SK-N-SH (cell line): Measurements from ENCODE around the gene PEPD.

Experiments
- CHD2 ChIP-seq: fragments of 150-350 bp; IDR thresholded peaks from 2 replicates; pipeline ENCODE4 v1.6.1; 2018; ENCODE audit warnings: low read length; ENCODE audit not compliant: partially characterized antibody
- CTCF ChIP-seq: fragments of 200-600 bp; sonication (generic); IDR thresholded peaks from 2 replicates; pipeline ENCODE4 v1.6.1; 2017; ENCODE audit warnings: antibody characterized with exemption, mild to moderate bottlenecking, moderate library complexity
- EP300 ChIP-seq, 2 experiments: IDR thresholded peaks; 2 replicates each; pipeline versions ENCODE4 v1.4.0 to v1.6.1; 2012; ENCODE audit warnings: borderline replicate concordance in 1 of 2, low read depth in 1 of 2, low read length in 1 of 2
- EZH2phosphoT487 ChIP-seq: fragments of 200-600 bp; sonication (generic); IDR thresholded peaks from 2 replicates; pipeline ENCODE4 v1.6.1; 2017; ENCODE audit warnings: low read depth, mixed run types, mild to moderate bottlenecking, antibody characterized with exemption, moderate library complexity, borderline replicate concordance
- FOSL2 ChIP-seq: IDR thresholded peaks from 2 replicates; pipeline ENCODE4 v1.4.0; 2012; ENCODE audit warnings: low read depth, mild to moderate bottlenecking, moderate library complexity, borderline replicate concordance
- FOXM1 ChIP-seq: IDR thresholded peaks from 2 replicates; pipeline ENCODE4 v1.4.0; 2012; ENCODE audit warnings: low read depth, mild to moderate bottlenecking
- GATA2 ChIP-seq: sonication (generic); formaldehyde crosslinking; IDR thresholded peaks from 2 replicates; pipeline ENCODE4 v1.5.0; 2020; ENCODE audit warnings: mild to moderate bottlenecking, missing genetic modification reagents
- NFIC ChIP-seq: IDR thresholded peaks from 2 replicates; pipeline ENCODE4 v1.4.0; 2012; ENCODE audit warnings: borderline replicate concordance
- RAD21 ChIP-seq: IDR thresholded peaks from 2 replicates; pipeline ENCODE4 v1.6.1; 2012; ENCODE audit warnings: mild to moderate bottlenecking, low read length
- REST ChIP-seq: IDR thresholded peaks from 2 replicates; pipeline ENCODE4 v1.6.1; 2012; ENCODE audit warnings: mild to moderate bottlenecking, low read depth, low read length, moderate library complexity
- RXRA ChIP-seq: IDR thresholded peaks from 2 replicates; pipeline ENCODE4 v1.4.0; 2012; ENCODE audit warnings: low read depth, mild to moderate bottlenecking, borderline replicate concordance
- TAF1 ChIP-seq: IDR thresholded peaks from 2 replicates; pipeline ENCODE4 v1.6.1; 2012; ENCODE audit warnings: low read depth, mild to moderate bottlenecking, low read length, moderate library complexity, borderline replicate concordance
- USF1 ChIP-seq: IDR thresholded peaks from 2 replicates; pipeline ENCODE4 v1.4.0; 2012; ENCODE audit warnings: low read depth, borderline replicate concordance
- YY1 ChIP-seq: IDR thresholded peaks from 2 replicates; pipeline ENCODE4 v1.4.0; 2012; ENCODE audit warnings: low read depth, mild to moderate bottlenecking

GRCh38 chr19:33528404-33528803 is 6.8 kb upstream of the PEPD start:
- no peak for TF ChIP-seq USF1
- TF ChIP-seq CTCF: no peak
- no peak for TF ChIP-seq EZH2phosphoT487
- TF ChIP-seq GATA2 (CRISPR knock-in tag): no peak
- no peak for TF ChIP-seq RXRA
- TF ChIP-seq NFIC: no peak
- TF ChIP-seq TAF1: no peak
- no peak for TF ChIP-seq REST
- TF ChIP-seq RAD21: no peak
- TF ChIP-seq YY1: no peak
- no peak for TF ChIP-seq EP300 (IDR thresholded peaks at IDR 0.05; ENCODE audit: borderline replicate concordance in 1 of 2, low read depth in 1 of 2, low read length in 1 of 2)
- no peak for TF ChIP-seq CHD2
- TF ChIP-seq FOSL2: no peak
- TF ChIP-seq FOXM1: no peak
